Measurements from ENCODE around the gene STX11.

The STX11 gene

GRCh38 chr6:144159223-144159622, 8.9 kb downstream of the STX11 start:
- FAIRE-seq: no peak
- no peak for DNase-seq (ENCODE audit: insufficient read length)
- TF ChIP-seq POLR2A (IDR thresholded peaks at IDR 0.05; ENCODE audit: low read depth, low read length): no peak
- no peak for TF ChIP-seq POLR2AphosphoS5 (IDR thresholded peaks at IDR 0.05; ENCODE audit: low read depth, low read length)
- no peak for TF ChIP-seq TAF1 (IDR thresholded peaks at IDR 0.05; ENCODE audit: borderline replicate concordance, low read depth, low read length)

DNA sequence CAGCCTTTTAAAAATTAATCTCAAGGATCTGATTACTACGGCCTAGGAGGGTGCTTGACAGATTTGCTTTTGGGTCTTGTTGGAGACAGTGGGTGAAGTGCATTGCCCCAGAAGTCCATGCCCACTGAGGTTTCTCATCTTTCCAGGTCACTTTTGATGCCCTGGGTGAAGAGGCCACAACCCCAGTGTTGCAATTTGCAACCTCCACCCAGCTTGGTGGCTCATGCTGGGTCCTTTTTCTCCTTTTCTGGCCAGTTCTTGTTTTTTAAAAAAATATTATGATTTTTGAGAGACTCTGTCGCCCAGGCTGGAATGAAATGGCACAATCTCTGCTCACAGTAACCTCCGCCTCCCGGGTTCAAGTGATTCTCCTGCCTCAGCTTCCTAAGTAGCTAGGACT, 9.4 kb downstream of the STX11 start:
- no peak for TF ChIP-seq POLR2AphosphoS5 (IDR thresholded peaks at IDR 0.05; ENCODE audit: low read depth, low read length)
- TF ChIP-seq TAF1 (IDR thresholded peaks at IDR 0.05; ENCODE audit: borderline replicate concordance, low read depth, low read length): no peak
- no peak for TF ChIP-seq POLR2A (IDR thresholded peaks at IDR 0.05; ENCODE audit: low read depth, low read length)
- DNase-seq (ENCODE audit: insufficient read length): no peak
- FAIRE-seq: no peak

DNA sequence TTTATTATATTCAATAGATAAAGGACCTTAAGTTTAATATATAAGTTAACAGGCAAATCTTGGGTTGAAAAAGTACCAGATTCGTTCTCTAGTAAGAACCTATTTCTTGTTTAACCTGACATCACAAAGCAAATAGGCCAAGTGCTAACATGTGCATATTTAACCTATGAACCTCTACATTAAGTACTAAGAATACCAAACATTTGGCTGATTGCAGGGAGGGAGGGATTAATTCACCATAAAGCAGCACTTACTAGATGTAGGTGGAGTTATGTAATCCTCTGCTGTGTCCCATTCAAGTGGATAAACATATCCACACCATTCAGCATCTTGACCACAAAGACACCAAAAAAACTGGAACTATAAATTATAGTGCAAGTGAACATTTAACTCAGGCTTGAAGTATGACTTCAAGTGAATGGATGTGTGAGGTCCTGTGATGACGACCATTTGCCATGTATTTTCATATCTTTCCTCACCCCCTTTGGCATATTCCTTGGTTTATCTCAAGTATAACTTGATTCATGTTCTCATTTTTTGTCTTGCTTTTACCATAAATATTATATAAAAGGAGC, 10.2 kb downstream of the STX11 start:
- DNase-seq (ENCODE audit: insufficient read length): no peak
- no peak for TF ChIP-seq POLR2A (IDR thresholded peaks at IDR 0.05; ENCODE audit: low read depth, low read length)
- TF ChIP-seq TAF1 (IDR thresholded peaks at IDR 0.05; ENCODE audit: borderline replicate concordance, low read depth, low read length): no peak
- FAIRE-seq: no peak

- TF ChIP-seq POLR2A (IDR thresholded peaks at IDR 0.05; ENCODE audit: low read depth, low read length) (no peak), POLR2AphosphoS5 (IDR thresholded peaks at IDR 0.05; ENCODE audit: low read depth, low read length) (no peak), TAF1 (IDR thresholded peaks at IDR 0.05; ENCODE audit: borderline replicate concordance, low read depth, low read length) (no peak)
- DNase-seq (ENCODE audit: insufficient read length): no peak
- FAIRE-seq: no peak
These were observed 11.7 kb downstream of the STX11 start for GRCh38 chr6:144161975-144162374.

GRCh38 chr6:144162977-144163376, 12.7 kb downstream of the STX11 start:
- DNase-seq (ENCODE audit: insufficient read length): no peak
- FAIRE-seq: no peak
- TF ChIP-seq TAF1 (IDR thresholded peaks at IDR 0.05; ENCODE audit: borderline replicate concordance, low read depth, low read length) (no peak), POLR2A (IDR thresholded peaks at IDR 0.05; ENCODE audit: low read depth, low read length) (no peak), POLR2AphosphoS5 (IDR thresholded peaks at IDR 0.05; ENCODE audit: low read depth, low read length) (no peak)

- DNase-seq (ENCODE audit: insufficient read length): no peak
- TF ChIP-seq TAF1 (IDR thresholded peaks at IDR 0.05; ENCODE audit: borderline replicate concordance, low read depth, low read length) (no peak), POLR2AphosphoS5 (IDR thresholded peaks at IDR 0.05; ENCODE audit: low read depth, low read length) (no peak), POLR2A (IDR thresholded peaks at IDR 0.05; ENCODE audit: low read depth, low read length) (no peak)
- no peak for FAIRE-seq
These were observed 15.5 kb downstream of the STX11 start for GRCh38 chr6:144165784-144166183.

- TF ChIP-seq POLR2A (IDR thresholded peaks at IDR 0.05; ENCODE audit: low read depth, low read length): no peak
- TF ChIP-seq POLR2AphosphoS5 (IDR thresholded peaks at IDR 0.05; ENCODE audit: low read depth, low read length): no peak
- no peak for TF ChIP-seq TAF1 (IDR thresholded peaks at IDR 0.05; ENCODE audit: borderline replicate concordance, low read depth, low read length)
- no peak for DNase-seq (ENCODE audit: insufficient read length)
- no peak for FAIRE-seq
These were observed 19.7 kb downstream of the STX11 start for GRCh38 chr6:144170044-144170443.

GRCh38 chr6:144171406-144171805, 21.1 kb downstream of the STX11 start:
- FAIRE-seq (no peak), DNase-seq (ENCODE audit: insufficient read length) (no peak)
- TF ChIP-seq POLR2AphosphoS5 (IDR thresholded peaks at IDR 0.05; ENCODE audit: low read depth, low read length): no peak
- TF ChIP-seq POLR2A (IDR thresholded peaks at IDR 0.05; ENCODE audit: low read depth, low read length): no peak
- no peak for TF ChIP-seq TAF1 (IDR thresholded peaks at IDR 0.05; ENCODE audit: borderline replicate concordance, low read depth, low read length)

- FAIRE-seq (no peak), DNase-seq (ENCODE audit: insufficient read length) (no peak)
- no peak for TF ChIP-seq TAF1 (IDR thresholded peaks at IDR 0.05; ENCODE audit: borderline replicate concordance, low read depth, low read length)
- no peak for TF ChIP-seq POLR2AphosphoS5 (IDR thresholded peaks at IDR 0.05; ENCODE audit: low read depth, low read length)
These were observed 23.7 kb downstream of the STX11 start for GRCh38 chr6:144174006-144174405.

GRCh38 chr6:144176043-144176442, 25.7 kb downstream of the STX11 start:
- TF ChIP-seq TAF1 (IDR thresholded peaks at IDR 0.05; ENCODE audit: borderline replicate concordance, low read depth, low read length) (no peak), POLR2A (IDR thresholded peaks at IDR 0.05; ENCODE audit: low read depth, low read length) (no peak), POLR2AphosphoS5 (IDR thresholded peaks at IDR 0.05; ENCODE audit: low read depth, low read length) (no peak)
- no peak for FAIRE-seq
- no peak for DNase-seq (ENCODE audit: insufficient read length)

DNA sequence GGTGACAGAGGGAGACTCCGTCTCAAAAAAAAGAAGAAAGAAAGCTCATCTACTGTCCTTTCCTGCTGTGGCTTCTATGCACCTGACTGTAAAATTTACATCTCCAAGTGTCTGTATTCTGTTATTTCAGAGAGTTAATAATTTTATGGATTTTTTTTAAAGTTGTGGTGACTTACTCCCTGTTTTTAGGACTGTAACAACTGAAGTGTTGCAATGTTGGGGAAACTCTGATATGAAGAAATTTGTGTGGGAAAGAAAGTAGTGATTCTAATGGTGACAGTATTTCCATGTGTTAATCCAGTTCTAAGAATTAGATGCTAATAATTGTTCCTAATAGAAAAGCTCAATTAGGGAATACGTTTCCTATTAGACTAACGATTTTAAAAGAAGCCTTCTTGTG, 27.4 kb downstream of the STX11 start:
- FAIRE-seq (no peak), DNase-seq (ENCODE audit: insufficient read length) (no peak)
- TF ChIP-seq POLR2AphosphoS5 (IDR thresholded peaks at IDR 0.05; ENCODE audit: low read depth, low read length): no peak
- no peak for TF ChIP-seq TAF1 (IDR thresholded peaks at IDR 0.05; ENCODE audit: borderline replicate concordance, low read depth, low read length)
- TF ChIP-seq POLR2A (IDR thresholded peaks at IDR 0.05; ENCODE audit: low read depth, low read length): no peak

- FAIRE-seq (no peak), DNase-seq (ENCODE audit: insufficient read length) (no peak)
- TF ChIP-seq POLR2A (IDR thresholded peaks at IDR 0.05; ENCODE audit: low read depth, low read length) (no peak), TAF1 (IDR thresholded peaks at IDR 0.05; ENCODE audit: borderline replicate concordance, low read depth, low read length) (no peak), POLR2AphosphoS5 (IDR thresholded peaks at IDR 0.05; ENCODE audit: low read depth, low read length) (no peak)
These were observed 28.0 kb downstream of the STX11 start for GRCh38 chr6:144178323-144178722.

DNA sequence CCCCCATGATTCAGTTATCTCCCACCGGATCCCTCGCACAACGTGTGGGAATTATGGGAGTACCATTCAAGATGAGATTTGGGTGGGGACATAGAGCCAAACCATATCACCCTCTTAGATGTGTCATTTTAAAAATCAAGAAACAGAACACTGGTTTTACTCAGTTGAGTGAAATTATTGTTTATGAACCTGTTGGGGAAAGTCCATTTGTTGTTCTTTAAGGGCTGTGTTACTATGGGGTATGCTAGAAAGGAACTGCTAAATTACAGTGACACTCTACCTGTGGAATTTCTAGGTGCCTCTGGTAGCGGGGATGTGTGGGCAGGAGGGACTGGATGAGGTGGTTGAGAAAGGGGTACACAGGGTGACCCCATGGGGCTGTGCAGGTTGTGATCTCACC, 28.9 kb downstream of the STX11 start:
- TF ChIP-seq POLR2A (IDR thresholded peaks at IDR 0.05; ENCODE audit: low read depth, low read length) (no peak), POLR2AphosphoS5 (IDR thresholded peaks at IDR 0.05; ENCODE audit: low read depth, low read length) (no peak), TAF1 (IDR thresholded peaks at IDR 0.05; ENCODE audit: borderline replicate concordance, low read depth, low read length) (no peak)
- DNase-seq (ENCODE audit: insufficient read length) (no peak), FAIRE-seq (no peak)
